ENCODE measurements around the gene TMEM119. TPM values are rescaled to one million over a fixed set of nuclear protein-coding genes. Genes with fewer than 3 reads are reported as not detected.

The TMEM119 gene
- total and polyA plus RNA-seq, 2 of the 8 experiments (the other 6 are each of a cell fraction or from before 2014, with no cell fraction given) = 0.35 to 0.61 TPM

DNA sequence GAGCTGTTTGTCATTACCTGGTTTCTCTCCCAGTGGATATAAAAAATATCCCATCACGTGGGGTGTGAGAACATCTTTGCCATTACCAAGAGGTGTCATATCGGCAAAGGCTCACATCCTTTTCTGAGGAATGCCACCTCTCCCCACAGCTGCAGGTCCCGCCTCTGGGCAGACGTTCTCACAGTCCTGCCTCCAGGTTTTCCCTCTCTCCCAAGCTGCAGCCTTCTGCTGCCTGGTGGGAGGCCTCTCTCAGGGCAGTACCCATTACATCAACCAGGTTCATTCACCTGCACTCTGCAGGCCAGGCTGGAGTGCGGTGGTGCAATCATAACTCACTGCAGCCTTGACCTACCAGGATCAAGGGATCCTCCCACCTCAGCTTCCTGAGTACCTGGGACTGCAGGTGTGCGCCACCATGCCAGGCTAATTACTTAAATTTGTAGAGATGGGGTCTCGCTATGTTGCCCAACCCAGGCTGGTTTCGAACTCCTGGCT, 15.0 kb upstream of the TMEM119 start:
- Histone ChIP-seq H4K5ac (ENCODE audit: insufficient read length, low read depth, low read length) (no peak overlapping the region), H2BK120ac (replicated peaks; ENCODE audit: low read depth, low read length) (no peak overlapping the region), H3K4me1 (replicated peaks in 1 of 4; ENCODE audit: control insufficient read depth in 3 of 4, insufficient read depth in 4 of 4, low read length in 3 of 4) (peaks cover 0 to 12% (median 1%) of the 10 kb centered on the region in 4 experiments; a peak in 4 of 7 replicates), H3K36me3 (ENCODE audit: control insufficient read depth in 2 of 4, insufficient read depth in 4 of 4, low read length in 3 of 4) (no peaks in the 10 kb centered on the region), H4K20me1 (replicated peaks in 1 of 2; ENCODE audit: control insufficient read depth in 1 of 2, insufficient read depth in 2 of 2, low read length in 2 of 2) (no peaks in the 10 kb centered on the region), H2AFZ (ENCODE audit: low read length) (no peak overlapping the region), H3K56ac (replicated peaks; ENCODE audit: insufficient read length, low read depth, low read length) (no peak overlapping the region), H3K14ac (ENCODE audit: insufficient read length) (no peak overlapping the region), H3K23me2 (ENCODE audit: low read depth, low read length) (no peaks in the 10 kb centered on the region), H4K8ac (ENCODE audit: extremely low read depth, insufficient read depth, low read length) (no peak overlapping the region), H3K4ac (replicated peaks; ENCODE audit: insufficient read length, low read depth, low read length) (peak overlapping the region; percentile 15), H3K79me2 (ENCODE audit: control insufficient read depth in 1 of 2, insufficient read depth in 2 of 2, low read length in 2 of 2) (no peaks in the 10 kb centered on the region), H3K4me2 (ENCODE audit: insufficient read depth in 1 of 2, low read depth in 2 of 2, low read length in 2 of 2) (no peak overlapping the region), H3K4me3 (ENCODE audit: extremely low read depth in 1 of 4, insufficient read depth in 2 of 4, low read depth in 3 of 4, low read length in 4 of 4) (no peak overlapping the region), H3K23ac (ENCODE audit: insufficient read length) (no peak overlapping the region), H3K18ac (ENCODE audit: extremely low read depth, low read length) (peak overlapping the region; percentile 26; the same call in 1 of the 2 replicates), H2BK12ac (ENCODE audit: low read depth, low read length) (peak overlapping the region; percentile 80; the same call in 1 of the 2 replicates), H2BK15ac (ENCODE audit: low read length) (no peak overlapping the region), H3K9me3 (ENCODE audit: insufficient read depth in 2 of 2, low read depth in 1 of 2, low read length in 1 of 2) (no peaks in the 10 kb centered on the region), H2BK5ac (ENCODE audit: low read depth, low read length) (peak overlapping the region; percentile 48; the same call in 1 of the 2 replicates), H2BK20ac (ENCODE audit: low read length) (no peak overlapping the region; the same call in 1 of the 2 replicates), H3K79me1 (ENCODE audit: low read depth, low read length) (no peaks in the 10 kb centered on the region), H3K9ac (replicated peaks in 1 of 4; ENCODE audit: extremely low read depth in 1 of 4, low read depth in 3 of 4, low read length in 3 of 4) (no peak overlapping the region), H4K91ac (replicated peaks; ENCODE audit: insufficient read length, low read length) (peak overlapping the region; percentile 79), H3K27ac (ENCODE audit: low read depth, low read length) (no peak overlapping the region), H2AK5ac (ENCODE audit: low read depth, low read length) (no peak overlapping the region), H3K27me3 (replicated peaks in 1 of 4; ENCODE audit: control insufficient read depth in 3 of 4, extremely low read depth in 1 of 4, insufficient read depth in 3 of 4, low read length in 3 of 4) (no peaks in the 10 kb centered on the region)
- ChIA-PET CTCF (ENCODE audit: partially characterized antibody) (interaction anchor here (0.6 to 22.5 kb wide), 15 partner anchors 8 to 651 kb away, joined by 3 to 523 read pairs (median 5); partner anchors contain the start of genes ISCU and SART3), POLR2A (ENCODE audit: partially characterized antibody) (interaction anchor here (0.7 to 2.0 kb wide), 7 partner anchors 8 to 51 kb away, joined by 3 to 10 read pairs (median 3); partner anchors contain the start of genes ISCU and SART3)
- DNase-seq (ENCODE audit: low read depth in 1 of 2, low spot score in 2 of 2) = no peak
- no peak for FAIRE-seq
- WGBS, 2 experiments (ENCODE audit: extremely low coverage in 1 of 2, insufficient coverage in 1 of 2, insufficient read length in 1 of 2, insufficient replicate concordance in 2 of 2, low coverage in 1 of 2, low lambda C conversion rate in 2 of 2, missing lambda C conversion rate in 1 of 2) = 66% methylated on average over 8 of the region's 8 CpGs; no CpG with 5 or more reads in 1 of the 2 experiments
- TF ChIP-seq SIX5 (IDR thresholded peaks at IDR 0.05; ENCODE audit: low read depth, low read length) = no peak
- TF ChIP-seq POU5F1 (IDR thresholded peaks at IDR 0.05; ENCODE audit: low read depth, low read length) = no peak
- no peak for TF ChIP-seq CHD1 (IDR thresholded peaks at IDR 0.05; ENCODE audit: low read depth, low read length)
- no peak for TF ChIP-seq HDAC2 (IDR thresholded peaks at IDR 0.05; ENCODE audit: borderline replicate concordance in 1 of 2, low read depth in 2 of 2, low read length in 2 of 2)
- TF ChIP-seq, protein P1, sequence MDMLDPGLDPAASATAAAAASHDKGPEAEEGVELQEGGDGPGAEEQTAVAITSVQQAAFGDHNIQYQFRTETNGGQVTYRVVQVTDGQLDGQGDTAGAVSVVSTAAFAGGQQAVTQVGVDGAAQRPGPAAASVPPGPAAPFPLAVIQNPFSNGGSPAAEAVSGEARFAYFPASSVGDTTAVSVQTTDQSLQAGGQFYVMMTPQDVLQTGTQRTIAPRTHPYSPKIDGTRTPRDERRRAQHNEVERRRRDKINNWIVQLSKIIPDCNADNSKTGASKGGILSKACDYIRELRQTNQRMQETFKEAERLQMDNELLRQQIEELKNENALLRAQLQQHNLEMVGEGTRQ (IDR thresholded peaks at IDR 0.05; ENCODE audit: low read length) = no peak
- no peak for TF ChIP-seq POLR2AphosphoS5 (IDR thresholded peaks at IDR 0.05; ENCODE audit: low read depth, low read length)
- TF ChIP-seq FOSL1 (IDR thresholded peaks at IDR 0.05; ENCODE audit: insufficient read depth, low read depth, low read length) = no peak
- no peak for TF ChIP-seq CHD2 (IDR thresholded peaks at IDR 0.05; ENCODE audit: low read length)
- TF ChIP-seq NRF1 (IDR thresholded peaks at IDR 0.05; ENCODE audit: low read depth, low read length) = no peak
- TF ChIP-seq, protein P2, sequence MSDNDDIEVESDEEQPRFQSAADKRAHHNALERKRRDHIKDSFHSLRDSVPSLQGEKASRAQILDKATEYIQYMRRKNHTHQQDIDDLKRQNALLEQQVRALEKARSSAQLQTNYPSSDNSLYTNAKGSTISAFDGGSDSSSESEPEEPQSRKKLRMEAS (IDR thresholded peaks at IDR 0.05) = peak; percentile 19; the same call in 1 of the 2 replicates
